A549 treated with dexamethasone at 1 μM for 4 hours (cell line): ENCODE measurements around the gene PCBP2. TPM values are rescaled to one million over a fixed set of nuclear protein-coding genes. Genes with fewer than 3 reads are reported as not detected.

Experiments
- total RNA-seq: library from RNA; stranded (reverse); fragments of 200-300 nt; extraction: Qiagen RNA extraction; gene quantifications from 5 replicates; pipeline ENCODE4 v1.2.3, GENCODE V29; 2022

Gene PCBP2
- total RNA-seq, result 586 to 707 TPM (median 684 TPM) in 5 replicates

DNA sequence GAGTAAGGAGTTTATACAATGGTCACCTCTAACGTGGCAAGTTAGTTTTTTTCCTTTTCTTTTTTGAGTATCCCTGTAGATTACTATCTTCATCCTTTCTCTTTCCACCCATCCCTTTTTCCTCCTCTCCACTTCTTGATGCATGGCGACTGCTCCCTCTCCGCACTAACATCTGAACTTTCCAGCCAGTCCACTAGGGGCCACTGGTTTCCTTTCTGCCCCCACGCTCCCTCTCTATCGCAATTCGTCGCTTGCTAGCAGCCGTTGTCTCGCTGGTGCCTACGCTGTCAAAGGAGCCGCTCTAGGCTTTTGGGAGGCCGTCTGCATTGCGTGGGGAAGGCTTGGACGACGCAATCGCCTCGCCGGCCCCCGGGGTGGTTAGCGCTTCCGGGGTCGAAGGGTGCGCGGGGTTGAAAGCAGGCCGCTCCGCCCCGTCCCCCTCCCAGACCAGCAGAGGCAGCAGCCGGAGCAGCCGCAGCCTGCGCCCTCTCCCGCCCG, at the start of gene PCBP2:
Gene PCBP2, plus strand, starts transcription at position 442 of the 498 bp plus-strand sequence. CDS start 2,699 bp downstream, outside the sequence.

GRCh38 chr12:53423597-53423996, 28.3 kb upstream of the PCBP2 start, which contains the start of gene AMHR2:
AMHR2 (plus strand) TSS chr12:53423855; CDS start chr12:53423935, 80 bp downstream.

GRCh38 chr12:53441040-53441833, 10.7 kb upstream of the PCBP2 start, which contains the start of gene PRR13:
PRR13 (plus strand) TSS chr12:53441734; CDS start chr12:53442715, 981 bp downstream.

DNA sequence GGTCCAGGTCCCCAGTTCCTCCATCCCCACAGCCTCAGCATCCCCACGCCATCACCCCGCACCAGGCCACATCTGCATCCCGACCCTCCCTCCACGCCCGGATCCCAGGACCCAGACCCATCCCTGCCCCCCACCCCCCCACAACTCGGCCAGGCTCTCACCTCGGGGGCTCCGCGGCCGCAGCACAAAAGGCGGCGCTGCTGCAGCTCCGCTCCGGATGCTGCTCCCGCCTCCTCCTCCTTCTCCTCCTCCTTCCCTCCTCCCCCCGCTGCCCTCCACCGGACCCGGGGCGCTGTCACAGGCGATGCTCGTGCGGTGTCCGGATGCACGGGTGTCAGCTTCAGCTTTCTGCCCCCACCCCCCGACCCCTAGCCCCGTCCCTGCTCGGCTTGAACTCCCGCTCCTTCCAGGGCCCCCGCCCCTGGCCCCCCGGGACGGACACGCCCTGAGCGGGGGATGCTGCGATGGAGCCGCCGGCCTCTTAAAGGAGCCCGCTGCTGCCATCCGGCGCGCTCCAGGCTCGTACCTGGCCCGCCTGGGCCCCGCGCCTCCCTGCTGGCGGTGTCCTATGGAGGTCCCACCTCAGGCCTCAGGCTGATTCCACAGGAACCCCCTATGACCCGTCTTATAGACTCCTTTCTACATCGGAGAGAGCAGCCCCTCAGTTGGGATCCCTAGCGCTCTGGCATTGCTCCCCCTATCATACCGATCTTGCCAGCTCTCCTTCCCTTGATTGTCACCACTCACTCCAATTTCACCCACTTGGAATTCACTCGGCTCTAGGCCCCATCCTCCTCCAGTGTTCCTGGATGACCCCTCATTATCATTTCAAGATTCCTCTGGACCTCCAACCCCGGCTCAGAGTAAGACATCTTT, 47.6 kb downstream of the PCBP2 start, which contains the start of gene MAP3K12:
Gene MAP3K12, minus strand, starts transcription at position 193 of the 876 bp plus-strand sequence. CDS start 12,067 bp downstream, outside the sequence.

GRCh38 chr12:53500776-53501614, 49.1 kb downstream of the PCBP2 start, which contains the start of gene TARBP2:
TARBP2 (plus strand) TSS chr12:53501283; CDS start chr12:53501409, 126 bp downstream.

GRCh38 chr12:53506881-53507602, 55.1 kb downstream of the PCBP2 start, which contains the start of gene NPFF:
NPFF (minus strand) TSS chr12:53507484; CDS start chr12:53507474, 10 bp downstream.

Other genes with a start within 250 kb of the PCBP2 start
- 0.14 to 0.36 TPM (median 0.28 TPM) in 5 replicates for gene ITGB7, start 244.9 kb upstream of the PCBP2 start, total RNA-seq
- 17.9 to 23.5 TPM (median 23.2 TPM) in 5 replicates for gene RARG, start 219.9 kb upstream of the PCBP2 start, total RNA-seq
- gene ESPL1, start 183.8 kb upstream of the PCBP2 start, total RNA-seq, result 14.1 to 24.7 TPM (median 21.8 TPM) in 5 replicates
- gene PFDN5, start 156.6 kb upstream of the PCBP2 start, total RNA-seq, result 433 to 521 TPM (median 445 TPM) in 5 replicates
- gene MYG1, start 152.4 kb upstream of the PCBP2 start, total RNA-seq, result 70.6 to 86.9 TPM (median 83.2 TPM) in 5 replicates
- gene AAAS, start 130.5 kb upstream of the PCBP2 start, total RNA-seq, result 71.1 to 84.9 TPM (median 79.2 TPM) in 5 replicates
- gene SP7, start 115.7 kb upstream of the PCBP2 start, total RNA-seq, result 0.02 TPM in 1 of 5 replicates, not detected in the others
- gene SP1, start 71.9 kb upstream of the PCBP2 start, total RNA-seq, result 17.9 to 30.9 TPM (median 26.5 TPM) in 5 replicates
- gene AMHR2, start 28.2 kb upstream of the PCBP2 start, total RNA-seq, result 0.54 to 1.0 TPM (median 0.87 TPM) in 5 replicates
- 259 to 339 TPM (median 309 TPM) in 5 replicates for gene PRR13, start 10.4 kb upstream of the PCBP2 start, total RNA-seq
- 6.9 to 13.5 TPM (median 10.7 TPM) in 5 replicates for gene MAP3K12, start 47.4 kb downstream of the PCBP2 start, total RNA-seq
- gene TARBP2, start 49.2 kb downstream of the PCBP2 start, total RNA-seq, result 41.3 to 53.0 TPM (median 46.1 TPM) in 5 replicates
- gene NPFF, start 55.4 kb downstream of the PCBP2 start, total RNA-seq, result not detected in 5 replicates
- 18.1 to 20.9 TPM (median 20.0 TPM) in 5 replicates for gene ATF7, start 174.3 kb downstream of the PCBP2 start, total RNA-seq
- gene ATP5MC2, start 224.0 kb downstream of the PCBP2 start, total RNA-seq, result 594 to 691 TPM (median 622 TPM) in 5 replicates